H1 (cell line): ENCODE measurements around the gene HDAC2. TPM values are rescaled to one million over a fixed set of nuclear protein-coding genes. Genes with fewer than 3 reads are reported as not detected.

ENCODE experiments used
- CTCF ChIA-PET: fragments of 300-600 bp; sonication (Branson Sonifier 250); formaldehyde crosslinking; loops from one replicate; lab custom pipeline; 2021; ENCODE audit not compliant: partially characterized antibody; lab: Charles Lee
- POLR2A ChIA-PET: fragments of 300-600 bp; sonication (Branson Sonifier 250); formaldehyde crosslinking; loops from one replicate; lab custom pipeline; 2021; ENCODE audit warnings: inconsistent platforms; ENCODE audit not compliant: partially characterized antibody; lab: Charles Lee
- DNase-seq, 2 experiments: peaks; one replicate each; pipeline versions ENCODE4 v3.0.0 to v3.0.0-alpha.2; 2010 to 2022; ENCODE audit warnings: low spot score in 2 of 2, low read depth in 1 of 2, mixed read lengths in 1 of 2
- FAIRE-seq: peaks from 2 replicates; lab custom pipeline; 2011; peaks lifted over from hg19 to GRCh38; lab: Jason Lieb, UNC
- H2AFZ ChIP-seq: 2 replicates; pipeline ENCODE4 v1.8.1; 2012; ENCODE audit warnings: low read length, inconsistent platforms
- H2AK5ac ChIP-seq: 2 replicates; pipeline ENCODE4 v1.6.1; 2013; ENCODE audit warnings: low read depth, low read length
- H2BK120ac ChIP-seq: replicated peaks from 2 replicates; pipeline ENCODE3; 2013; ENCODE audit warnings: low read depth, low read length, inconsistent platforms
- H2BK12ac ChIP-seq: 2 replicates; pipeline ENCODE4 v1.6.1; 2013; ENCODE audit warnings: low read depth, low read length
- H2BK15ac ChIP-seq: 2 replicates; pipeline ENCODE4 v1.6.1; 2013; ENCODE audit warnings: low read length
- H2BK20ac ChIP-seq: 2 replicates; pipeline ENCODE4 v1.6.1; 2013; ENCODE audit warnings: low read length
- H2BK5ac ChIP-seq: 2 replicates; pipeline ENCODE4 v1.6.1; 2013; ENCODE audit warnings: low read depth, low read length
- H3K14ac ChIP-seq: 2 replicates; pipeline ENCODE4 v1.6.1; 2013; ENCODE audit warnings: inconsistent platforms; ENCODE audit not compliant: insufficient read length
- H3K18ac ChIP-seq: 2 replicates; pipeline ENCODE4 v1.6.1; 2013; ENCODE audit warnings: low read length; ENCODE audit errors: extremely low read depth
- H3K23ac ChIP-seq: 2 replicates; pipeline ENCODE4 v1.6.1; 2013; ENCODE audit warnings: inconsistent platforms; ENCODE audit not compliant: insufficient read length
- H3K23me2 ChIP-seq: 2 replicates; pipeline ENCODE4 v1.6.1; 2013; ENCODE audit warnings: low read depth, low read length
- H3K27ac ChIP-seq: 2 replicates; pipeline ENCODE4 v1.6.1; 2011; ENCODE audit warnings: low read depth, low read length, inconsistent platforms
- H3K27me3 ChIP-seq, 4 experiments: replicated peaks in 1 of 4; 1 replicate in 1 of 4; 2 replicates in 3 of 4; pipeline versions ENCODE4 v1.6.1 to v1.8.1; 2011 to 2013; ENCODE audit warnings: low read length in 3 of 4, mild to moderate bottlenecking in 3 of 4, inconsistent platforms in 2 of 4, mixed read lengths in 2 of 4, moderate library complexity in 1 of 4; ENCODE audit not compliant: control insufficient read depth in 3 of 4, insufficient read depth in 3 of 4; ENCODE audit errors: extremely low read depth in 1 of 4
- H3K36me3 ChIP-seq, 4 experiments: 2 replicates each; pipeline versions ENCODE4 v1.6.1 to v1.8.1; 2011 to 2013; ENCODE audit warnings: mild to moderate bottlenecking in 4 of 4, low read length in 3 of 4, moderate library complexity in 2 of 4, control low read depth in 1 of 4, inconsistent platforms in 1 of 4; ENCODE audit not compliant: insufficient read depth in 4 of 4, control insufficient read depth in 2 of 4
- H3K4ac ChIP-seq: replicated peaks from 2 replicates; pipeline ENCODE3; 2013; ENCODE audit warnings: low read length, low read depth, mixed read lengths, inconsistent platforms; ENCODE audit not compliant: insufficient read length
- H3K4me1 ChIP-seq, 4 experiments: replicated peaks in 1 of 4; 1 replicate in 1 of 4; 2 replicates in 3 of 4; pipeline versions ENCODE4 v1.6.1 to v1.8.1; 2011 to 2013; ENCODE audit warnings: low read length in 3 of 4, inconsistent platforms in 2 of 4, mixed read lengths in 1 of 4; ENCODE audit not compliant: insufficient read depth in 4 of 4, control insufficient read depth in 3 of 4
- H3K4me2 ChIP-seq, 2 experiments: 2 replicates each; pipeline versions ENCODE4 v1.6.1 to v1.8.1; 2011 to 2013; ENCODE audit warnings: low read depth in 2 of 2, low read length in 2 of 2, control low read depth in 1 of 2, inconsistent platforms in 1 of 2, mild to moderate bottlenecking in 1 of 2; ENCODE audit not compliant: insufficient read depth in 1 of 2
- H3K4me3 ChIP-seq, 4 experiments: fragments of 200-600, 300-600 bp in 1 of 4; sonication (generic), shearing (Covaris generic), sonication (Bioruptor Twin) in 1 of 4; 2 replicates each; pipeline versions ENCODE4 v1.5.1 to v1.8.1; 2011 to 2016; ENCODE audit warnings: low read length in 4 of 4, low read depth in 3 of 4, control low read depth in 2 of 4, inconsistent platforms in 2 of 4, mild to moderate bottlenecking in 2 of 4, mixed read lengths in 1 of 4, moderate library complexity in 1 of 4; ENCODE audit not compliant: insufficient read depth in 2 of 4; ENCODE audit errors: extremely low read depth in 1 of 4
- H3K56ac ChIP-seq: replicated peaks from 2 replicates; pipeline ENCODE3; 2013; ENCODE audit warnings: low read depth, mild to moderate bottlenecking, mixed read lengths, low read length, inconsistent platforms; ENCODE audit not compliant: insufficient read length
- H3K79me1 ChIP-seq: 2 replicates; pipeline ENCODE4 v1.6.1; 2013; ENCODE audit warnings: low read depth, low read length, control low read depth
- H3K79me2 ChIP-seq, 2 experiments: 2 replicates each; pipeline versions ENCODE4 v1.6.1 to v1.8.1; 2012 to 2013; ENCODE audit warnings: low read length in 2 of 2, mild to moderate bottlenecking in 2 of 2, inconsistent platforms in 1 of 2; ENCODE audit not compliant: insufficient read depth in 2 of 2, control insufficient read depth in 1 of 2
- H3K9ac ChIP-seq, 4 experiments: replicated peaks in 1 of 4; 1 replicate in 1 of 4; 2 replicates in 3 of 4; pipeline versions ENCODE4 v1.6.1 to v1.8.1; 2011 to 2013; ENCODE audit warnings: low read depth in 3 of 4, low read length in 3 of 4, control low read depth in 2 of 4, mild to moderate bottlenecking in 2 of 4, moderate library complexity in 2 of 4, inconsistent platforms in 1 of 4; ENCODE audit errors: extremely low read depth in 1 of 4
- H3K9me3 ChIP-seq, 2 experiments: 2 replicates each; pipeline versions ENCODE4 v1.6.1 to v1.8.1; 2012 to 2013; ENCODE audit warnings: mild to moderate bottlenecking in 2 of 2, moderate library complexity in 2 of 2, control low read depth in 1 of 2, inconsistent platforms in 1 of 2, low read depth in 1 of 2, low read length in 1 of 2, mixed read lengths in 1 of 2; ENCODE audit not compliant: insufficient read depth in 2 of 2
- H4K20me1 ChIP-seq, 2 experiments: replicated peaks in 1 of 2; 2 replicates each; pipeline versions ENCODE3 to v1.8.1; 2011 to 2013; ENCODE audit warnings: inconsistent platforms in 2 of 2, low read length in 2 of 2, mild to moderate bottlenecking in 1 of 2; ENCODE audit not compliant: insufficient read depth in 2 of 2, control insufficient read depth in 1 of 2
- H4K5ac ChIP-seq: 2 replicates; pipeline ENCODE4 v1.6.1; 2013; ENCODE audit warnings: low read length, low read depth, mixed read lengths, inconsistent platforms; ENCODE audit not compliant: insufficient read length
- H4K8ac ChIP-seq: 2 replicates; pipeline ENCODE4 v1.8.0; 2013; ENCODE audit warnings: mild to moderate bottlenecking, moderate library complexity, low read length, inconsistent platforms; ENCODE audit not compliant: insufficient read depth; ENCODE audit errors: extremely low read depth
- H4K91ac ChIP-seq: replicated peaks from 2 replicates; pipeline ENCODE3; 2013; ENCODE audit warnings: low read length, mixed read lengths, inconsistent platforms; ENCODE audit not compliant: insufficient read length
- CEBPB ChIP-seq: IDR thresholded peaks from 2 replicates; pipeline ENCODE4 v1.6.1; 2012; ENCODE audit warnings: low read depth, low read length
- MAFK ChIP-seq: IDR thresholded peaks from 2 replicates; pipeline ENCODE4 v1.6.1; 2012; ENCODE audit warnings: low read depth, mild to moderate bottlenecking, improper control_type of control experiment, low read length
- TCF12 ChIP-seq: IDR thresholded peaks from 2 replicates; pipeline ENCODE4 v1.6.1; 2011; ENCODE audit warnings: low read depth, mild to moderate bottlenecking, low read length
- TEAD4 ChIP-seq: IDR thresholded peaks from 2 replicates; pipeline ENCODE4 v1.6.1; 2012; ENCODE audit warnings: low read depth, low read length, inconsistent platforms, mixed read lengths
- WGBS, 2 experiments: shearing (Covaris generic) in 1 of 2; methylation state at CpG; one replicate each; pipeline versions ENCODE4 v1.1.6 to v1.1.7; 2013 to 2015; ENCODE audit warnings: low lambda C conversion rate in 2 of 2, mixed read lengths in 2 of 2, inconsistent platforms in 1 of 2, low coverage in 1 of 2, missing lambda C conversion rate in 1 of 2; ENCODE audit not compliant: insufficient replicate concordance in 2 of 2, insufficient coverage in 1 of 2, insufficient read length in 1 of 2; ENCODE audit errors: extremely low coverage in 1 of 2, missing lambda C conversion rate in 1 of 2; 5-methylcytosine and 5-hydroxymethylcytosine counted together
- polyA plus RNA-seq, 7 experiments: library from polyadenylated mRNA; depleted of rRNA in 3 of 7; stranded (reverse) in 5 of 7; unstranded in 2 of 7; fragments of >200 nt in 5 of 7; fragments of 200-250 nt in 2 of 7; gene quantifications; 1 replicate in 5 of 7; 2 replicates in 1 of 7; 4 replicates in 1 of 7; pipeline versions ENCODE4 v1.2.1 to v1.2.3, GENCODE V29; 2011 to 2013; ENCODE audit warnings: missing spikeins in 2 of 7, mixed read lengths in 2 of 7
- total RNA-seq: library from RNA; stranded (reverse); fragmentation: NEBNext Ultra II Directional; extraction: Animal tissue kit (Norgen Biotek cat#: 25700); gene quantifications from 2 replicates; pipeline ENCODE4 v1.2.1, GENCODE V29; 2021

Gene HDAC2
- total and polyA plus RNA-seq, 2 of the 8 experiments (the other 6 are each of a cell fraction or from before 2014, with no cell fraction given), result 323 to 374 TPM

DNA sequence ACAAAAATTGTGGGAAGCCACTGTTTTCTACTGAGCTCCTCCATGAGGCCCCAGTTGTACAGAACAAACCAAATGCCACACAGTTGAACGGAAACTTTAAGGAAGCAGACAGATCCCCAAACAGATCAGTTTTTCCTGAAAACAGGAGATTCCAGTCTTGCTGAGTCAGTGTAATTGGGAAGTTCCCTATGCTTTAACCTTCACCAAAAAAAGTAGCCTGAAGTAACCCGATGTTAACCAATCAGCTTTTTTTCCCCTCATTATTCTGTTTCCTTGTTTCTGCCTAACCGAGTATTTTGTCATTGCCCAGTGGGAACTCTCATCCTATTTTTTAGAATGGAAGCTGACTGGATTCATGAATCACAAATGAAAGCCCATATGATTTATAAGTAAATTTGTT, 77.1 kb downstream of the HDAC2 start:
- Histone ChIP-seq H2BK12ac (no peak overlapping the region), H4K91ac (no peak overlapping the region), H3K9ac (no peak overlapping the region), H4K8ac (no peak overlapping the region), H3K27me3 (no peaks in the 10 kb centered on the region), H2BK15ac (no peak overlapping the region), H3K79me2 (no peaks in the 10 kb centered on the region), H2AFZ (no peak overlapping the region; the same call in 1 of the 2 replicates), H3K18ac (no peak overlapping the region), H3K56ac (no peak overlapping the region), H3K9me3 (peaks cover 0 to 6% of the 10 kb centered on the region in 2 experiments; a peak in 1 of 4 replicates), H3K36me3 (no peaks in the 10 kb centered on the region), H3K23ac (no peak overlapping the region), H3K4me2 (no peak overlapping the region), H4K20me1 (no peaks in the 10 kb centered on the region), H3K4me1 (0 out of 7 replicates have a peak, but pooled peaks cover 0 to 2% (median 0%) of the 10 kb centered on the region in 4 experiments), H3K14ac (no peak overlapping the region), H2BK20ac (no peak overlapping the region), H2BK120ac (no peak overlapping the region), H3K27ac (no peak overlapping the region), H2AK5ac (no peak overlapping the region), H2BK5ac (no peak overlapping the region), H3K79me1 (no peaks in the 10 kb centered on the region), H3K4ac (no peak overlapping the region), H3K23me2 (no peaks in the 10 kb centered on the region), H4K5ac (no peak overlapping the region), H3K4me3 (no peak overlapping the region)
- FAIRE-seq (no peak), DNase-seq (no peak)
- TF ChIP-seq MAFK (peak; percentile 51), CEBPB (no peak), TEAD4 (no peak), TCF12 (no peak)
- CTCF ChIA-PET, result interaction anchor here (0.7 kb wide), 1 partner anchor 13 kb away, joined by 3 read pairs; no protein-coding TSS in a partner anchor
- 84% methylated on average over 3 of the region's 3 CpGs; no CpG with 5 or more reads in 1 of the 2 experiments for WGBS, 2 experiments
- POLR2A ChIA-PET, result no interaction called here
